Trophoblast cell (in vitro differentiated cells and primary cell): ENCODE results near the gene GGT6.
A peak's percentile ranks its signal among the peaks of the same experiment; 100 is the strongest.

Source experiments
- DNase-seq, 2 donors: peaks; one replicate each; pipeline ENCODE4 v3.0.0-alpha.2; 2016
- H2AFZ ChIP-seq: 2 replicates; pipeline ENCODE4 v1.6.1; 2013; ENCODE audit warnings: low read length, moderate library complexity, mild to moderate bottlenecking; ENCODE audit not compliant: insufficient read depth, poor library complexity
- H2AK5ac ChIP-seq: 2 replicates; pipeline ENCODE4 v1.6.1; 2013; ENCODE audit warnings: mild to moderate bottlenecking, low read length
- H2BK120ac ChIP-seq: 2 replicates; pipeline ENCODE4 v1.6.1; 2013; ENCODE audit warnings: low read length, mild to moderate bottlenecking, moderate library complexity; ENCODE audit not compliant: insufficient read depth, poor library complexity
- H2BK12ac ChIP-seq: 2 replicates; pipeline ENCODE4 v1.6.1; 2013; ENCODE audit warnings: mild to moderate bottlenecking, low read length, moderate library complexity
- H2BK5ac ChIP-seq: 2 replicates; pipeline ENCODE4 v1.6.1; 2013; ENCODE audit warnings: low read length, low read depth, moderate library complexity, mild to moderate bottlenecking; ENCODE audit not compliant: poor library complexity
- H3K14ac ChIP-seq: 2 replicates; pipeline ENCODE4 v1.6.1; 2013; ENCODE audit warnings: mild to moderate bottlenecking, low read length
- H3K18ac ChIP-seq: 2 replicates; pipeline ENCODE4 v1.6.1; 2013; ENCODE audit warnings: mild to moderate bottlenecking, low read length
- H3K23ac ChIP-seq: 2 replicates; pipeline ENCODE4 v1.6.1; 2013; ENCODE audit warnings: low read length
- H3K27ac ChIP-seq: 2 replicates; pipeline ENCODE4 v1.5.1; 2013; ENCODE audit warnings: low read depth, mild to moderate bottlenecking, inconsistent platforms, low read length, moderate library complexity
- H3K27me3 ChIP-seq: 2 replicates; pipeline ENCODE4 v1.6.1; 2013; ENCODE audit warnings: inconsistent platforms, mild to moderate bottlenecking, low read length, moderate library complexity; ENCODE audit not compliant: insufficient read depth
- H3K36me3 ChIP-seq, 2 experiments: 1 replicate in 1 of 2; 2 replicates in 1 of 2; pipeline ENCODE4 v1.6.1; 2013; ENCODE audit warnings: low read length in 2 of 2, mild to moderate bottlenecking in 2 of 2, moderate library complexity in 1 of 2; ENCODE audit not compliant: insufficient read depth in 2 of 2, control insufficient read depth in 1 of 2
- H3K4ac ChIP-seq: 2 replicates; pipeline ENCODE4 v1.6.1; 2013; ENCODE audit warnings: low read depth, mild to moderate bottlenecking, low read length, moderate library complexity
- H3K4me1 ChIP-seq, 2 experiments: 1 replicate in 1 of 2; 2 replicates in 1 of 2; pipeline ENCODE4 v1.6.1; 2013; ENCODE audit warnings: low read length in 2 of 2, mild to moderate bottlenecking in 2 of 2, moderate library complexity in 1 of 2; ENCODE audit not compliant: insufficient read depth in 2 of 2, control insufficient read depth in 1 of 2
- H3K4me2 ChIP-seq: 2 replicates; pipeline ENCODE4 v1.6.1; 2013; ENCODE audit warnings: inconsistent platforms, mild to moderate bottlenecking, low read length, moderate library complexity
- H3K4me3 ChIP-seq: 2 replicates; pipeline ENCODE4 v1.5.1; 2013; ENCODE audit warnings: mild to moderate bottlenecking, low read depth, low read length, inconsistent platforms
- H3K79me1 ChIP-seq: one replicate; pipeline ENCODE4 v1.6.1; 2013; ENCODE audit warnings: low read length
- H3K79me2 ChIP-seq: 2 replicates; pipeline ENCODE4 v1.6.1; 2013; ENCODE audit warnings: low read length, mild to moderate bottlenecking; ENCODE audit not compliant: control insufficient read depth, insufficient read depth, poor library complexity
- H3K9ac ChIP-seq: 2 replicates; pipeline ENCODE4 v1.6.1; 2013; ENCODE audit warnings: mild to moderate bottlenecking, low read length
- H3K9me3 ChIP-seq: 2 replicates; pipeline ENCODE4 v1.6.1; 2013; ENCODE audit warnings: low read depth, mild to moderate bottlenecking, control low read depth, inconsistent platforms, low read length; ENCODE audit not compliant: insufficient read depth
- H4K12ac ChIP-seq: 2 replicates; pipeline ENCODE4 v1.6.1; 2013; ENCODE audit warnings: low read depth, mild to moderate bottlenecking, low read length, moderate library complexity
- H4K8ac ChIP-seq: 2 replicates; pipeline ENCODE4 v1.6.1; 2013; ENCODE audit warnings: low read depth, mild to moderate bottlenecking, low read length, moderate library complexity
- H4K91ac ChIP-seq: one replicate; pipeline ENCODE4 v1.6.1; 2013; ENCODE audit warnings: low read depth, mild to moderate bottlenecking, low read length, moderate library complexity
- WGBS: extraction: QIAGEN DNeasy Blood & Tissue Kit; methylation state at CpG from one replicate; pipeline ENCODE4 v1.1.7; 2013; ENCODE audit warnings: missing lambda C conversion rate; ENCODE audit not compliant: insufficient read length, insufficient coverage; ENCODE audit errors: extremely low coverage; 5-methylcytosine and 5-hydroxymethylcytosine counted together

Gene GGT6

DNA sequence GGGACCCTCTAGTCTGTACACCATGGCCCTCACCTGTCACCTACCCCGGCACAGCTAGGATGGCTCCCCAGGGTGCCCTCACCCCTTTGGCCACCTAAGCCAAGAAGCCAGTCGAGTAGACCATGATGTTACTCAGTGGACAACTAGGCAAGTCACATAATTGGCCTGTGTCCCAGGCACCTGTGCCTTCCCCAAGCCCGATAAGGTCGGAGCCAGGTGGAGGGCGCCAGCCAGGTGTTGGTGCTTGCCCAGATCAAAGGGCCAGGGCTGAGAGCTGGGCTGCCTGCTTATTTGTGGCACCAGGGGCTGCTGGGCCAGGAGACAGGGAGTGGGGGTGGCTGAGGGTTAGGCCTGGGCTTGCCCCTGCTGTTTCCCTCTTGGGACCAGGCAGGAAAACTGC is 44.9 kb downstream of the GGT6 start:
- Histone ChIP-seq H4K91ac (peak overlapping the region; percentile 99), H3K4me1 (peaks cover 49 to 52% of the 10 kb centered on the region in 2 experiments), H2BK5ac (peak overlapping the region; percentile 1), H3K9ac (no peak overlapping the region), H2BK120ac (peak overlapping the region; percentile 16), H3K14ac (peak overlapping the region; percentile 16), H4K8ac (peak overlapping the region; percentile 22), H3K27ac (peak overlapping the region; percentile 8), H2AFZ (no peak overlapping the region), H3K4ac (peak overlapping the region; percentile 3), H2AK5ac (peak overlapping the region; percentile 1), H3K9me3 (no peaks in the 10 kb centered on the region), H3K36me3 (peaks cover 36 to 48% of the 10 kb centered on the region in 2 experiments), H3K18ac (peak overlapping the region; percentile 73), H3K23ac (no peak overlapping the region), H3K79me1 (peaks cover 34% of the 10 kb centered on the region), H3K4me3 (no peak overlapping the region), H2BK12ac (peak overlapping the region; percentile 20), H4K12ac (no peak overlapping the region), H3K27me3 (no peaks in the 10 kb centered on the region), H3K79me2 (peaks cover 27% of the 10 kb centered on the region), H3K4me2 (no peak overlapping the region)
- no CpG with 5 or more reads among the region's 5 CpGs for WGBS
- DNase-seq, result peak; percentile 69 to 77

GRCh38 chr17:4514779-4515178 is 45.6 kb downstream of the GGT6 start:
- peak overlapping the region; percentile 70 for H4K8ac ChIP-seq
- peak overlapping the region; percentile 93 for H3K4ac ChIP-seq
- H3K27me3 ChIP-seq, result no peaks in the 10 kb centered on the region
- H3K4me1 ChIP-seq, result peaks cover 54 to 59% of the 10 kb centered on the region in 2 experiments
- H3K9ac ChIP-seq, result peak overlapping the region; percentile 8
- H2BK120ac ChIP-seq, result peak overlapping the region; percentile 92
- peaks cover 27% of the 10 kb centered on the region for H3K79me2 ChIP-seq
- peak overlapping the region; percentile 92 for H3K18ac ChIP-seq
- peak overlapping the region; percentile 91 for H3K27ac ChIP-seq
- peak overlapping the region; percentile 42 for H3K4me2 ChIP-seq
- H3K9me3 ChIP-seq, result no peaks in the 10 kb centered on the region
- H3K4me3 ChIP-seq, result no peak overlapping the region
- peak overlapping the region; percentile 99 for H4K91ac ChIP-seq
- H3K14ac ChIP-seq, result peak overlapping the region; percentile 93
- peak overlapping the region; percentile 37 for H2BK5ac ChIP-seq
- H3K23ac ChIP-seq, result no peak overlapping the region
- DNase-seq, result no peak
- peak overlapping the region; percentile 95 for H2AK5ac ChIP-seq
- peaks cover 36% of the 10 kb centered on the region for H3K79me1 ChIP-seq
- peak overlapping the region; percentile 98 for H2BK12ac ChIP-seq
- peak overlapping the region; percentile 20 for H4K12ac ChIP-seq
- peak overlapping the region; percentile 27 for H2AFZ ChIP-seq
- peaks cover 35 to 53% of the 10 kb centered on the region in 2 experiments for H3K36me3 ChIP-seq
- WGBS, result no CpG with 5 or more reads among the region's 11 CpGs

DNA sequence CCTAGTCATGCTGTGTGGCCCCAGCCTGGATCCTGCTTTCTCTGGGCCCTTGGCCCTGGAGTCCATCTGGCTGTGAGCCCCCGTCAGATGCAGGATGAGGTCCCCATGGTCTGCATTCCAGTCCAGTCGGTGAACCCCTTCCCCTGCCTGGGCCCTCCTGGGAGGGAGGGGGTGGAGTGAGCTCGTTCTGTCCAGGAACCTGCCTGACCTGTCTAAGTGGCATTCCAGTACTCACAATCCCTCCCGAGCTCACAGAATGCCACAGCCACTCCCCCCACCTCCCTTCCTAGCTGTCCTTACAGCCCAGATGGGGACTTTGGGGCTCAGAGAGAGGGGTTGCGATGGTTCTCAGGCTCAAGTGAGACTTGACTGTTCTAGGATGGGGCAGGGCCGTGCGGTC is 46.2 kb downstream of the GGT6 start:
- Histone ChIP-seq H3K18ac (peak overlapping the region; percentile 92), H2AFZ (peak overlapping the region; percentile 1), H3K27me3 (no peaks in the 10 kb centered on the region), H2BK12ac (peak overlapping the region; percentile 98), H2BK5ac (peak overlapping the region; percentile 74), H2BK120ac (peak overlapping the region; percentile 92), H3K79me2 (peaks cover 30% of the 10 kb centered on the region), H3K79me1 (peaks cover 36% of the 10 kb centered on the region), H3K9me3 (no peaks in the 10 kb centered on the region), H3K4me1 (peaks cover 60 to 61% of the 10 kb centered on the region in 2 experiments), H3K14ac (peak overlapping the region; percentile 93), H4K8ac (peak overlapping the region; percentile 70), H4K91ac (peak overlapping the region; percentile 99), H4K12ac (peak overlapping the region; percentile 7), H3K4me2 (peak overlapping the region; percentile 42), H2AK5ac (peak overlapping the region; percentile 95), H3K9ac (no peak overlapping the region), H3K4ac (peak overlapping the region; percentile 93), H3K36me3 (peaks cover 36 to 52% of the 10 kb centered on the region in 2 experiments), H3K23ac (no peak overlapping the region), H3K27ac (peak overlapping the region; percentile 91), H3K4me3 (no peak overlapping the region)
- no CpG with 5 or more reads among the region's 7 CpGs for WGBS
- DNase-seq, result peak; percentile 74 to 81

DNA sequence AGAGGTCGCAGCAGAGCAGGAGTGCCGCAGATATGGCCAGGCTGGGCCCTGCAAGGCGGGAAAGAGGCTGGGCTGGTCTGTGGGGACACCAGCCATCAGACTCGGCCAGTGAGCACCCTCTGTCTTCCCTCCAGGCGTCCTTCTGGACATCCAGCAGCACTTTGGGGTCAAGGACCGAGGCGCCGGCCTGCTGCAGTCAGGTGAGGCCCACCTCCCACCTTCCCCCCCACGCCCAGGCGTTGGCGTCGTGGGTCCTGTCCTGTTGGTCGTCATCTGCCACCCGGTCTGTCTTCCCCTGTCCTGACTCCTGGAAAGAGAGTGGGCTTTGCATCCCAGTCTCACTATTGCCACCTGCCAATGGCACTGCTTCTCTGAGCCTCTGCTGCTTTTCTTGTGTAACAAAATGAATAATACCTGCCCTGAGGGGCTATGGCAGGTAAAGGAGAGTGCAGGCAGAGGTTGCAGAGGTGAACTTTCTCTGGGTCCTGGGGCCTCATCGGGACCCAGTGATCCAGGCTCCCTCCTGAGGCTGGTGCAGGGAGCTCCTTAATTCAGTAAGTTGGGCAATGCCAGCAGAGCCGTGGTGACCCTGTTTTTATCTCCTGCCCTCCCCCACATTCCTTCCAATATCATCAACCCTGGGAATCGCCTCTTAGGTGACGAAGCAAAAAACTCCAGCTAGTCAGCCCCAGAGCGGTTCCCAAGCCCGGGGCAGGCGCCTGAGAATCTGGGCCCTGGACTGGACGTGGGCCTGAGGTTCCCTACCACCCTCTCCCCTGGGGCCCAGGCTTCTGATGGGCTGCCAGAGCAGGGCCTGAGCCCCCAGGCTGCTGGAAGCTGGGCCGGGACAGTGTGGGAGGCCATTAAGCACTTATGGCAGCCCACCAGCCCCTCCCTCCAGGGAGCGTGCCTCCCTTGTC is 47.0 kb downstream of the GGT6 start:
- Histone ChIP-seq H3K79me2 (peaks cover 34% of the 10 kb centered on the region), H2BK120ac (peak overlapping the region; percentile 90), H3K36me3 (peaks cover 28 to 49% of the 10 kb centered on the region in 2 experiments), H3K9me3 (no peaks in the 10 kb centered on the region), H3K27me3 (no peaks in the 10 kb centered on the region), H2AK5ac (peak overlapping the region; percentile 55), H3K4me2 (peak overlapping the region; percentile 9), H3K18ac (peak overlapping the region; percentile 49), H2BK5ac (peak overlapping the region; percentile 74), H3K79me1 (peaks cover 34% of the 10 kb centered on the region), H3K27ac (peak overlapping the region; percentile 91), H4K91ac (peak overlapping the region; percentile 89), H3K4ac (peak overlapping the region; percentile 35), H2AFZ (peak overlapping the region; percentile 1), H3K9ac (no peak overlapping the region), H4K8ac (peak overlapping the region; percentile 57), H3K4me1 (peaks cover 64 to 68% of the 10 kb centered on the region in 2 experiments), H3K14ac (peak overlapping the region; percentile 84), H4K12ac (peak overlapping the region; percentile 7), H3K4me3 (no peak overlapping the region), H2BK12ac (peak overlapping the region; percentile 51), H3K23ac (no peak overlapping the region)
- no CpG with 5 or more reads among the region's 24 CpGs for WGBS
- peak; percentile 57 to 86 for DNase-seq
